ENCODE results near the gene GINS3.

GINS3 gene

DNA sequence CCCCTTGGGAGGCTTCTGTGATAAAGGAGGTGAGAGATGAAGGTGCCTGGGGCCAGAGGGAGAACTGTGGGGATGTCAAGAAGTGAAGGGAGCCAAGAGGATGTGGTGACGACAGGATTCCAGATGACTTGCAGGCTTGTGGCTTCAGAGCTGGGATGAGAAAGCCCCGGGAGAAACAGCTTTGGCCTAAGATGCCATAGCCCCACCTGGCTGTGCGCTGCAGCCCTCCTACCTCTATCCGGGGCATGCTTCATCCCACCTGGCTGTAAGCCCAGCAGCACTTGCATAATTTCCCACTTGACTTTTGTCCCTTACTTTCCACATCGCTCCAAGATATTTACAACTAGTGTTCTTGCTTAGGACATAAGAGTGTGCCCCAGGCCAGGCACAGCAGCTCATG, 29.3 kb downstream of the GINS3 start:
- CTCF ChIA-PET, result no interaction called here
- no peak overlapping the region for H3K27ac ChIP-seq (ENCODE audit: extremely low read depth, low read depth, low read length)
- no peaks in the 10 kb centered on the region for H3K9me3 ChIP-seq (ENCODE audit: control insufficient read depth, insufficient read depth, low read depth, low read length)
- H3K36me3 ChIP-seq (ENCODE audit: control insufficient read depth in 2 of 2, insufficient read depth in 1 of 2, low read length in 2 of 2), result no peaks in the 10 kb centered on the region
- TF ChIP-seq ZEB2 (tag by site-specific recombination; IDR thresholded peaks at IDR 0.05) (no peak), ZNF423 (tag by site-specific recombination; IDR thresholded peaks at IDR 0.05) (no peak), GFI1B (tag by site-specific recombination; IDR thresholded peaks at IDR 0.05) (no peak), ZNF560 (tag by site-specific recombination; IDR thresholded peaks at IDR 0.05; ENCODE audit: borderline replicate concordance) (no peak), ZNF114 (tag by site-specific recombination; IDR thresholded peaks at IDR 0.05) (no peak), ZNF433 (tag by site-specific recombination; IDR thresholded peaks at IDR 0.05; ENCODE audit: low read depth) (no peak), CTCF (tag by site-specific recombination; IDR thresholded peaks at IDR 0.05) (no peak), ZNF76 (tag by site-specific recombination; IDR thresholded peaks at IDR 0.05; ENCODE audit: borderline replicate concordance, low read depth) (no peak), PRDM1 (tag by site-specific recombination; IDR thresholded peaks at IDR 0.05) (no peak)
- no peak overlapping the region for H3K4me3 ChIP-seq (ENCODE audit: low read depth, low read length)
- POLR2A ChIA-PET, result no interaction called here
- no peaks in the 10 kb centered on the region; the same call in 1 of the 2 replicates for H3K4me1 ChIP-seq (ENCODE audit: control insufficient read depth, insufficient read depth, low read length)

GRCh38 chr16:58422809-58423208, 30.5 kb downstream of the GINS3 start:
- peak; percentile 57; the same call in 1 of the 2 replicates for TF ChIP-seq ZFHX2 (tag by site-specific recombination; conservative IDR thresholded peaks at IDR 0.05)
- TF ChIP-seq EGR2 (tag by site-specific recombination; IDR thresholded peaks at IDR 0.05; ENCODE audit: low read depth), result peak; percentile 73
- no peak for TF ChIP-seq ZNF707 (tag by site-specific recombination; IDR thresholded peaks at IDR 0.05)
- no peak for TF ChIP-seq ZNF48 (tag by site-specific recombination; IDR thresholded peaks at IDR 0.05)
- no peak for TF ChIP-seq KLF9 (tag by site-specific recombination; IDR thresholded peaks at IDR 0.05; ENCODE audit: low read depth)
- no peak for TF ChIP-seq ZNF292 (tag by site-specific recombination; IDR thresholded peaks at IDR 0.05; ENCODE audit: borderline replicate concordance, low read depth)
- peak; percentile 32; the same call in 1 of the 2 replicates for TF ChIP-seq GLIS1 (tag by site-specific recombination; IDR thresholded peaks at IDR 0.05)
- TF ChIP-seq ZNF670 (tag by site-specific recombination; IDR thresholded peaks at IDR 0.05; ENCODE audit: low read depth), result no peak
- no peak for TF ChIP-seq ZNF311 (tag by site-specific recombination; IDR thresholded peaks at IDR 0.05; ENCODE audit: borderline replicate concordance)
- TF ChIP-seq ZNF660 (tag by site-specific recombination; IDR thresholded peaks at IDR 0.05), result no peak
- ChIA-PET POLR2A (no interaction called here), CTCF (no interaction called here)
- H3K9me3 ChIP-seq (ENCODE audit: control insufficient read depth, insufficient read depth, low read depth, low read length), result no peaks in the 10 kb centered on the region
- no peak overlapping the region for H3K4me3 ChIP-seq (ENCODE audit: low read depth, low read length)
- no peak overlapping the region for H3K27ac ChIP-seq (ENCODE audit: extremely low read depth, low read depth, low read length)
- H3K36me3 ChIP-seq (ENCODE audit: control insufficient read depth in 2 of 2, insufficient read depth in 1 of 2, low read length in 2 of 2), result no peaks in the 10 kb centered on the region
- H3K4me1 ChIP-seq (ENCODE audit: control insufficient read depth, insufficient read depth, low read length), result no peaks in the 10 kb centered on the region; the same call in 1 of the 2 replicates

- H3K36me3 ChIP-seq (ENCODE audit: control insufficient read depth in 2 of 2, insufficient read depth in 1 of 2, low read length in 2 of 2), result no peaks in the 10 kb centered on the region
- POLR2A ChIA-PET, result no interaction called here
- no peak for TF ChIP-seq GLIS2 (tag by site-specific recombination; IDR thresholded peaks at IDR 0.05)
- TF ChIP-seq, protein P1, sequence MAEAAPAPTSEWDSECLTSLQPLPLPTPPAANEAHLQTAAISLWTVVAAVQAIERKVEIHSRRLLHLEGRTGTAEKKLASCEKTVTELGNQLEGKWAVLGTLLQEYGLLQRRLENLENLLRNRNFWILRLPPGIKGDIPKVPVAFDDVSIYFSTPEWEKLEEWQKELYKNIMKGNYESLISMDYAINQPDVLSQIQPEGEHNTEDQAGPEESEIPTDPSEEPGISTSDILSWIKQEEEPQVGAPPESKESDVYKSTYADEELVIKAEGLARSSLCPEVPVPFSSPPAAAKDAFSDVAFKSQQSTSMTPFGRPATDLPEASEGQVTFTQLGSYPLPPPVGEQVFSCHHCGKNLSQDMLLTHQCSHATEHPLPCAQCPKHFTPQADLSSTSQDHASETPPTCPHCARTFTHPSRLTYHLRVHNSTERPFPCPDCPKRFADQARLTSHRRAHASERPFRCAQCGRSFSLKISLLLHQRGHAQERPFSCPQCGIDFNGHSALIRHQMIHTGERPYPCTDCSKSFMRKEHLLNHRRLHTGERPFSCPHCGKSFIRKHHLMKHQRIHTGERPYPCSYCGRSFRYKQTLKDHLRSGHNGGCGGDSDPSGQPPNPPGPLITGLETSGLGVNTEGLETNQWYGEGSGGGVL (tag by site-specific recombination; IDR thresholded peaks at IDR 0.05), result no peak
- peak; percentile 96 for TF ChIP-seq ZNF623 (tag by site-specific recombination; IDR thresholded peaks at IDR 0.05)
- H3K4me1 ChIP-seq (ENCODE audit: control insufficient read depth, insufficient read depth, low read length), result no peaks in the 10 kb centered on the region
- no peaks in the 10 kb centered on the region for H3K9me3 ChIP-seq (ENCODE audit: control insufficient read depth, insufficient read depth, low read depth, low read length)
- CTCF ChIA-PET, result interaction anchor here (0.7 kb wide), 2 partner anchors 14 to 31 kb away, joined by 3 read pairs; no protein-coding TSS in a partner anchor
- H3K27ac ChIP-seq (ENCODE audit: extremely low read depth, low read depth, low read length), result no peak overlapping the region
- H3K4me3 ChIP-seq (ENCODE audit: low read depth, low read length), result no peak overlapping the region
These were observed 33.0 kb downstream of the GINS3 start for GRCh38 chr16:58425245-58425644.

Measured in HEK293 (cell line).